Ovary (tissue), 3 donors: ENCODE measurements around the gene CEP112.

Source experiments
- POLR2A ChIP-seq: fragments of 450-650 bp; IDR thresholded peaks from one replicate; pipeline ENCODE4 v1.6.1; 2017; ENCODE audit warnings: antibody characterized with exemption, mild to moderate bottlenecking, moderate library complexity
- TF ChIP-seq, protein P1 (sequence below), 3 donors: fragments of 450-650 bp in 2 of 3; fragments of 200-600 bp in 1 of 3; IDR thresholded peaks; one replicate each; pipeline versions ENCODE4 v1.5.1 to v1.8.0; 2016 to 2022; ENCODE audit warnings: antibody characterized with exemption in 3 of 3, mild to moderate bottlenecking in 1 of 3
- donor health status: DM: no; HTN: no; CAD: no.

DNA sequence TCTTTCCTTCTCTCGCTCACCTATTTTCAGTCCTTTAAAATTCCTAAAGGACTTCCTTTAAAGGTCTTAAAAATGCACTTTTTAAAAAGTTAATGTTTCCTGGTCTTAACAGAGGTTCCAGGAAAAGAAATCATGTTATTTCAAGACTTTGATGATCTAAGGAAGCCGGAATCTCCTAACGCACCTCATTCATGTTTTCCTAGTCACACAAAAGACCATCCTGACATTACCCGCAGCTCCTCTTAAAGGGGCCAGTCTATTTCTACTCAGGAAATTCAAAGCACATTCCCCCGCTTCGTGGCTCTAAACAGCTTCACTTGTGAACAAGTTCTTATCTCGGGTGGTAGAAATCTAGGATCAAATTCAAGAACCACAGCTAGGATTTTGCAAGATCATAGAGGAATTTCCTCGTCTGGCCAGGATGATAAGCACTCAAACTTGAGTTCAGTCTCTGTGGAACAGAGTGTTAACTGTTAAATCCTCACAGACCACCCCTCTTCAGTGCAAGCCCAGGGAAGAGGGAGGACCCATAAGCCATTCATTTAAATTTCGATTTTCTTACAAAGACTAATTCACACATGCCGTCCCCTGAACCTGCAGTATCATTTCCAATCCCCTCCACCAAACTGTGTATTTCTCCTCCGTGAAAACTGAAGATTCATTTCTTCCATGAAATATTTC, 493.4 kb downstream of the CEP112 start:
- TF ChIP-seq, protein P1, sequence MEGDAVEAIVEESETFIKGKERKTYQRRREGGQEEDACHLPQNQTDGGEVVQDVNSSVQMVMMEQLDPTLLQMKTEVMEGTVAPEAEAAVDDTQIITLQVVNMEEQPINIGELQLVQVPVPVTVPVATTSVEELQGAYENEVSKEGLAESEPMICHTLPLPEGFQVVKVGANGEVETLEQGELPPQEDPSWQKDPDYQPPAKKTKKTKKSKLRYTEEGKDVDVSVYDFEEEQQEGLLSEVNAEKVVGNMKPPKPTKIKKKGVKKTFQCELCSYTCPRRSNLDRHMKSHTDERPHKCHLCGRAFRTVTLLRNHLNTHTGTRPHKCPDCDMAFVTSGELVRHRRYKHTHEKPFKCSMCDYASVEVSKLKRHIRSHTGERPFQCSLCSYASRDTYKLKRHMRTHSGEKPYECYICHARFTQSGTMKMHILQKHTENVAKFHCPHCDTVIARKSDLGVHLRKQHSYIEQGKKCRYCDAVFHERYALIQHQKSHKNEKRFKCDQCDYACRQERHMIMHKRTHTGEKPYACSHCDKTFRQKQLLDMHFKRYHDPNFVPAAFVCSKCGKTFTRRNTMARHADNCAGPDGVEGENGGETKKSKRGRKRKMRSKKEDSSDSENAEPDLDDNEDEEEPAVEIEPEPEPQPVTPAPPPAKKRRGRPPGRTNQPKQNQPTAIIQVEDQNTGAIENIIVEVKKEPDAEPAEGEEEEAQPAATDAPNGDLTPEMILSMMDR (IDR thresholded peaks at IDR 0.05), result no peak
- TF ChIP-seq POLR2A, result no peak
